Tibial nerve (tissue), 4 donors: ENCODE data around the gene UNKL. TPM values are rescaled to one million over a fixed set of nuclear protein-coding genes. Genes with fewer than 3 reads are reported as not detected.

ENCODE experiments used
- DNase-seq, 2 donors: peaks; one replicate each; pipeline ENCODE4 v3.0.0-alpha.2; 2019; ENCODE audit warnings: low spot score in 2 of 2
- H3K27ac ChIP-seq, 4 donors: fragments of 200-600 bp; sonication (generic) in 3 of 4; one replicate each; pipeline ENCODE4 v1.5.1; 2017 to 2019; ENCODE audit warnings: mild to moderate bottlenecking in 1 of 4
- H3K27me3 ChIP-seq, 2 donors: fragments of 200-600 bp; sonication (generic) in 1 of 2; one replicate each; pipeline versions ENCODE4 v1.5.1 to v1.6.0; 2017 to 2019
- H3K36me3 ChIP-seq, 3 donors: fragments of 200-600 bp; sonication (generic); one replicate each; pipeline ENCODE4 v1.5.1; 2018 to 2019
- H3K4me1 ChIP-seq, 4 donors: fragments of 200-600 bp; sonication (generic) in 3 of 4; one replicate each; pipeline ENCODE4 v1.5.1; 2017 to 2019
- H3K4me3 ChIP-seq, 4 donors: fragments of 200-600 bp; sonication (generic) in 3 of 4; one replicate each; pipeline ENCODE4 v1.5.1; 2017 to 2019; ENCODE audit warnings: mild to moderate bottlenecking in 1 of 4, moderate library complexity in 1 of 4
- H3K9me3 ChIP-seq, 4 donors: fragments of 200-600 bp; sonication (generic) in 3 of 4; one replicate each; pipeline ENCODE4 v1.5.1; 2017 to 2019
- CTCF ChIP-seq, 5 experiments: fragments of 200-600 bp in 3 of 5; fragments of 450-650 bp in 2 of 5; sonication (generic) in 3 of 5; IDR thresholded peaks; one replicate each; pipeline ENCODE4 v1.5.1; 2016 to 2019; ENCODE audit warnings: antibody characterized with exemption in 5 of 5, mild to moderate bottlenecking in 3 of 5, moderate library complexity in 2 of 5
- EP300 ChIP-seq, 2 donors: sonication (generic); formaldehyde crosslinking; IDR thresholded peaks; one replicate each; pipeline ENCODE4 v1.6.1; 2017; ENCODE audit warnings: antibody characterized with exemption in 2 of 2, mild to moderate bottlenecking in 1 of 2
- POLR2A ChIP-seq, 2 donors: fragments of 450-650 bp; IDR thresholded peaks; one replicate each; pipeline ENCODE4 v1.6.1; 2017; ENCODE audit warnings: antibody characterized with exemption in 2 of 2, mild to moderate bottlenecking in 2 of 2, moderate library complexity in 2 of 2
- WGBS, 2 donors: methylation state at CpG; one replicate each; pipeline ENCODE4 v1.1.5; 2018; 5-methylcytosine and 5-hydroxymethylcytosine counted together
- total RNA-seq, 4 donors: library from RNA; depleted of rRNA; stranded (reverse); fragments of >200 nt; gene quantifications; one replicate each; pipeline ENCODE4 v1.1.0, GENCODE V29; 2016

UNKL gene
- total RNA-seq, 4 donors from 2014 or later, result 34.3 to 70.5 (median 45.0) TPM

- Histone ChIP-seq H3K4me3 (no peak overlapping the region), H3K9me3 (no peaks in the 10 kb centered on the region), H3K27ac (no peak overlapping the region), H3K27me3 (no peaks in the 10 kb centered on the region), H3K36me3 (peaks cover 0 to 34% (median 0%) of the 10 kb centered on the region in 3 donors), H3K4me1 (peaks cover 0 to 37% (median 25%) of the 10 kb centered on the region in 4 donors)
- TF ChIP-seq POLR2A (IDR thresholded peaks at IDR 0.05), result no peak
- TF ChIP-seq CTCF (IDR thresholded peaks at IDR 0.05), result no peak
- TF ChIP-seq EP300 (IDR thresholded peaks at IDR 0.05), result no peak
- DNase-seq, result no peak
- 80 to 86% methylated on average over 6 to 15 of the region's 15 CpGs for WGBS, 2 donors
These were observed 66.1 kb downstream of the UNKL start for GRCh38 chr16:1348441-1348840.

- WGBS, 2 donors, result 86 to 87% methylated on average over 6 to 28 of the region's 29 CpGs
- no peaks in the 10 kb centered on the region for H3K9me3 ChIP-seq
- H3K4me1 ChIP-seq, result peaks cover 0 to 37% (median 23%) of the 10 kb centered on the region in 4 donors
- H3K27ac ChIP-seq, result no peak overlapping the region
- H3K36me3 ChIP-seq, result peaks cover 0 to 34% (median 0%) of the 10 kb centered on the region in 3 donors
- DNase-seq, result no peak
- H3K4me3 ChIP-seq, result no peak overlapping the region
- H3K27me3 ChIP-seq, result peaks cover 0 to under 1% of the 10 kb centered on the region in 2 donors
- TF ChIP-seq EP300 (IDR thresholded peaks at IDR 0.05) (no peak), POLR2A (IDR thresholded peaks at IDR 0.05) (no peak), CTCF (IDR thresholded peaks at IDR 0.05) (no peak)
These were observed 66.5 kb downstream of the UNKL start for GRCh38 chr16:1347962-1348361.

GRCh38 chr16:1347286-1347855 lies 67.1 kb downstream of the UNKL start:
- Histone ChIP-seq H3K27ac (no peak overlapping the region), H3K4me3 (no peak overlapping the region), H3K4me1 (peaks cover 0 to 37% (median 23%) of the 10 kb centered on the region in 4 donors), H3K36me3 (peaks cover 0 to 34% (median 0%) of the 10 kb centered on the region in 3 donors), H3K27me3 (peaks cover 0 to 6% of the 10 kb centered on the region in 2 donors), H3K9me3 (no peaks in the 10 kb centered on the region)
- DNase-seq, result no peak
- WGBS, 2 donors, result 88% methylated on average over 31 of the region's 31 CpGs
- TF ChIP-seq POLR2A (IDR thresholded peaks at IDR 0.05), result no peak
- TF ChIP-seq EP300 (IDR thresholded peaks at IDR 0.05), result no peak
- no peak for TF ChIP-seq CTCF (IDR thresholded peaks at IDR 0.05)

- H3K4me3 ChIP-seq, result no peak overlapping the region
- peaks cover 0 to 7% of the 10 kb centered on the region in 2 donors for H3K27me3 ChIP-seq
- H3K36me3 ChIP-seq, result peaks cover 0 to 34% (median 0%) of the 10 kb centered on the region in 3 donors
- peaks cover 0 to 38% (median 23%) of the 10 kb centered on the region in 4 donors for H3K4me1 ChIP-seq
- WGBS, 2 donors, result 70 to 73% methylated on average over 26 to 27 of the region's 34 CpGs
- no peaks in the 10 kb centered on the region for H3K9me3 ChIP-seq
- no peak overlapping the region for H3K27ac ChIP-seq
- no peak for DNase-seq
- TF ChIP-seq CTCF (IDR thresholded peaks at IDR 0.05), result no peak
- TF ChIP-seq POLR2A (IDR thresholded peaks at IDR 0.05), result no peak
- TF ChIP-seq EP300 (IDR thresholded peaks at IDR 0.05), result no peak
These were observed 67.8 kb downstream of the UNKL start for GRCh38 chr16:1346422-1347285.
